OCI-LY1 (cell line): ENCODE results near the gene SLC12A6.

Experiments
- CTCF ChIP-seq: fragments of 200-600 bp; sonication (generic), shearing (Covaris generic); IDR thresholded peaks from 2 replicates; pipeline ENCODE4 v1.5.1; 2017; ENCODE audit warnings: mild to moderate bottlenecking, antibody characterized with exemption, low read length, moderate library complexity, mixed read lengths
- EZH2 ChIP-seq: fragments of 200-600 bp; sonication (generic), shearing (Covaris generic); IDR thresholded peaks from 2 replicates; pipeline ENCODE4 v1.8.0; 2017; ENCODE audit warnings: borderline replicate concordance, mixed run types, mild to moderate bottlenecking, antibody characterized with exemption, low read length, moderate library complexity, mixed read lengths

- TF ChIP-seq CTCF: no peak
- no peak for TF ChIP-seq EZH2
Observed at GRCh38 chr15:34259566-34259965, 78.0 kb downstream of the SLC12A6 start.
